HCT116 (cell line): ENCODE measurements around the gene CACNA2D3. TPM values are rescaled to one million over a fixed set of nuclear protein-coding genes. Genes with fewer than 3 reads are reported as not detected.

ENCODE experiments used
- ATAC-seq: fragments of 200-7000 bp; cut with Tn5 transposase; 2 replicates; pipeline ENCODE4 v1.9.1; 2020; ENCODE audit warnings: mild to moderate bottlenecking, moderate library complexity
- BruUV-seq: library from RNA; stranded (reverse); fragments of 400-500 nt; replicated peaks from 2 replicates; lab custom pipeline; 2021; lab: Mats Ljungman, UMichigan
- CTCF ChIA-PET: fragments of 300-600 bp; sonication (Branson Sonifier 250); formaldehyde crosslinking; loops from one replicate; lab custom pipeline; 2021; ENCODE audit warnings: antibody characterized with exemption; lab: Charles Lee
- POLR2A ChIA-PET: fragments of 300-600, 350-600 bp; sonication (Branson Sonifier 250); formaldehyde crosslinking; loops from one replicate; lab custom pipeline; 2021; ENCODE audit warnings: antibody characterized with exemption; lab: Charles Lee
- RAD21 ChIA-PET, 2 experiments: fragments of 300-600 bp; sonication (Branson Sonifier 250); formaldehyde crosslinking; loops; one replicate each; lab custom pipeline; 2023; ENCODE audit warnings: low total read pairs in 2 of 2; ENCODE audit not compliant: uncharacterized antibody in 2 of 2, unreplicated experiment in 2 of 2, low non-redundant PET in 1 of 2; lab: Charles Lee
- DNase-seq: peaks from one replicate; pipeline ENCODE4 v3.0.0-alpha.2; 2010; ENCODE audit warnings: low read depth, low spot score
- H2AFZ ChIP-seq: fragments of 200-600 bp; shearing (Covaris generic), sonication (generic); 2 replicates; pipeline ENCODE4 v1.6.1; 2017; ENCODE audit warnings: low read depth, mixed run types, mixed read lengths, antibody characterized with exemption, low read length; ENCODE audit not compliant: poor library complexity, severe bottlenecking
- H3K27ac ChIP-seq: 2 replicates; pipeline ENCODE4 v1.5.1; 2012; ENCODE audit warnings: low read depth, low read length
- H3K27me3 ChIP-seq: fragments of 200-600 bp; sonication (generic); 2 replicates; pipeline ENCODE4 v1.6.1; 2016; ENCODE audit warnings: mixed run types, low read length, mixed read lengths; ENCODE audit not compliant: insufficient read depth
- H3K36me3 ChIP-seq, 2 experiments: fragments of 200-500 bp in 1 of 2; fragments of 200-600 bp in 1 of 2; sonication (Bioruptor generic) in 1 of 2; sonication (generic) in 1 of 2; 2 replicates each; pipeline versions ENCODE4 v1.5.1 to v1.6.1; 2014 to 2016; ENCODE audit warnings: low read length in 2 of 2, inconsistent platforms in 1 of 2, mixed read lengths in 1 of 2, mixed run types in 1 of 2; ENCODE audit not compliant: insufficient read depth in 2 of 2, control insufficient read depth in 1 of 2
- H3K4me1 ChIP-seq, 2 experiments: fragments of 200-600 bp in 1 of 2; sonication (generic) in 1 of 2; 2 replicates each; pipeline versions ENCODE4 v1.5.1 to v1.6.1; 2012 to 2017; ENCODE audit warnings: low read length in 2 of 2, inconsistent platforms in 1 of 2, mild to moderate bottlenecking in 1 of 2, mixed read lengths in 1 of 2, mixed run types in 1 of 2, moderate library complexity in 1 of 2; ENCODE audit not compliant: insufficient read depth in 2 of 2, control insufficient read depth in 1 of 2
- H3K4me2 ChIP-seq: fragments of 200-600 bp; sonication (generic); 2 replicates; pipeline ENCODE4 v1.6.1; 2017; ENCODE audit warnings: mixed run types, low read length, mixed read lengths
- H3K4me3 ChIP-seq, 2 experiments: fragments of 200-600 bp in 1 of 2; sonication (generic) in 1 of 2; replicated peaks in 1 of 2; 2 replicates each; pipeline ENCODE4 v1.5.1; 2011 to 2016; ENCODE audit warnings: low read length in 2 of 2, control low read depth in 1 of 2, low read depth in 1 of 2, mild to moderate bottlenecking in 1 of 2, mixed read lengths in 1 of 2, mixed run types in 1 of 2
- H3K79me2 ChIP-seq: fragments of 200-600 bp; sonication (generic); 2 replicates; pipeline ENCODE4 v1.6.1; 2017; ENCODE audit warnings: mild to moderate bottlenecking, mixed run types, low read length, moderate library complexity, mixed read lengths; ENCODE audit not compliant: insufficient read depth
- H3K9ac ChIP-seq: fragments of 200-600 bp; sonication (generic); 2 replicates; pipeline ENCODE4 v1.6.1; 2016; ENCODE audit warnings: low read length, mixed read lengths
- H3K9me2 ChIP-seq: fragments of 200-600 bp; sonication (generic), shearing (Covaris generic); 2 replicates; pipeline ENCODE4 v1.6.1; 2017; ENCODE audit warnings: mixed run types, mild to moderate bottlenecking, moderate library complexity; ENCODE audit not compliant: insufficient read depth
- H3K9me3 ChIP-seq, 2 experiments: fragments of 200-500 bp in 1 of 2; fragments of 200-600 bp in 1 of 2; sonication (Bioruptor generic) in 1 of 2; sonication (generic) in 1 of 2; 2 replicates each; pipeline ENCODE4 v1.6.1; 2014 to 2017; ENCODE audit warnings: low read length in 2 of 2, mixed read lengths in 2 of 2, inconsistent platforms in 1 of 2, low read depth in 1 of 2, mild to moderate bottlenecking in 1 of 2, mixed run types in 1 of 2, moderate library complexity in 1 of 2; ENCODE audit not compliant: control insufficient read depth in 1 of 2, insufficient read depth in 1 of 2
- H4K20me1 ChIP-seq: fragments of 200-600 bp; sonication (generic), shearing (Covaris generic); 2 replicates; pipeline ENCODE4 v1.6.1; 2017; ENCODE audit warnings: mixed run types, mild to moderate bottlenecking, moderate library complexity; ENCODE audit not compliant: insufficient read depth
- CEBPB ChIP-seq: IDR thresholded peaks from 2 replicates; pipeline ENCODE4 v1.6.1; 2012; ENCODE audit warnings: low read depth
- ELF1 ChIP-seq: IDR thresholded peaks from 2 replicates; pipeline ENCODE4 v1.6.1; 2012; ENCODE audit warnings: low read depth, borderline replicate concordance
- EZH2 ChIP-seq: fragments of 200-600 bp; sonication (generic); IDR thresholded peaks from 2 replicates; pipeline ENCODE4 v1.6.1; 2017; ENCODE audit warnings: antibody characterized with exemption, mixed run types
- EZH2phosphoT487 ChIP-seq: fragments of 200-600 bp; IDR thresholded peaks from 2 replicates; pipeline ENCODE4 v1.6.1; 2018; ENCODE audit warnings: antibody characterized with exemption, borderline replicate concordance
- FOSL1 ChIP-seq: IDR thresholded peaks from 2 replicates; pipeline ENCODE4 v1.6.1; 2012; ENCODE audit warnings: low read depth
- JUND ChIP-seq: IDR thresholded peaks from 2 replicates; pipeline ENCODE4 v1.6.1; 2012
- POLR2A ChIP-seq: IDR thresholded peaks from 2 replicates; pipeline ENCODE4 v1.7.0; 2011; ENCODE audit warnings: borderline replicate concordance; ENCODE audit not compliant: insufficient read depth, insufficient read length; ENCODE audit errors: extremely low read depth
- POLR2AphosphoS5 ChIP-seq: IDR thresholded peaks from 2 replicates; pipeline ENCODE4 v1.6.1; 2011; ENCODE audit warnings: mild to moderate bottlenecking, low read depth, low read length, moderate library complexity
- RAD21 ChIP-seq: IDR thresholded peaks from 2 replicates; pipeline ENCODE4 v1.6.1; 2012; ENCODE audit warnings: low read depth, mild to moderate bottlenecking
- SIN3A ChIP-seq: IDR thresholded peaks from 2 replicates; pipeline ENCODE4 v1.6.1; 2012; ENCODE audit warnings: low read depth
- SP1 ChIP-seq: IDR thresholded peaks from 2 replicates; pipeline ENCODE4 v1.6.1; 2012; ENCODE audit warnings: low read depth
- SRF ChIP-seq: IDR thresholded peaks from 2 replicates; pipeline ENCODE4 v1.6.1; 2012; ENCODE audit warnings: low read depth
- TCF7L2 ChIP-seq: IDR thresholded peaks from 2 replicates; pipeline ENCODE4 v1.7.0; 2011; ENCODE audit warnings: borderline replicate concordance, inconsistent platforms; ENCODE audit not compliant: insufficient read depth, insufficient read length; ENCODE audit errors: extremely low read depth
- YY1 ChIP-seq: IDR thresholded peaks from 2 replicates; pipeline ENCODE4 v1.6.1; 2011; ENCODE audit warnings: low read length, low read depth, moderate library complexity, mild to moderate bottlenecking; ENCODE audit not compliant: insufficient replicate concordance; ENCODE audit errors: extremely low read depth
- ZBTB33 ChIP-seq: IDR thresholded peaks from 2 replicates; pipeline ENCODE4 v1.6.1; 2011; ENCODE audit warnings: mild to moderate bottlenecking, low read length, moderate library complexity; ENCODE audit not compliant: insufficient replicate concordance; ENCODE audit errors: extremely low read depth
- ZFX ChIP-seq: fragments of 450-650 bp; IDR thresholded peaks from 2 replicates; pipeline ENCODE4 v1.6.1; 2017
- ZNF274 ChIP-seq: fragments of 200-500 bp; sonication (Bioruptor generic); IDR thresholded peaks from 2 replicates; pipeline ENCODE4 v1.6.1; 2014; ENCODE audit warnings: mild to moderate bottlenecking, low read depth, low read length, inconsistent platforms
- intact Hi-C: fragments of 100-400 bp; cut with micrococcal nuclease; formaldehyde crosslinking; loops from 2 replicates; pipeline ENCODE4 v1.10.0; 2022
- total RNA-seq: library from RNA; stranded (reverse); gene quantifications from one replicate; pipeline ENCODE4 v1.2.1, GENCODE V29; 2021; ENCODE audit not compliant: unreplicated experiment
- TF ChIP-seq, protein P1 (sequence below): IDR thresholded peaks from 2 replicates; pipeline ENCODE4 v1.6.1; 2012
- TF ChIP-seq, protein P2 (sequence below): IDR thresholded peaks from 2 replicates; pipeline ENCODE4 v1.6.1; 2012
- TF ChIP-seq, protein P3 (sequence below): IDR thresholded peaks from 2 replicates; pipeline ENCODE4 v1.6.1; 2012; ENCODE audit warnings: low read depth

The CACNA2D3 gene
- total RNA-seq, 1 experiment from 2014 or later, result 0.20 TPM

GRCh38 chr3:54520060-54520459 lies 397.7 kb downstream of the CACNA2D3 start:
- H3K27me3 ChIP-seq, result no peaks in the 10 kb centered on the region
- H3K9me3 ChIP-seq, result no peaks in the 10 kb centered on the region; a peak in 1 of 4 replicates
- no peak overlapping the region for H3K4me3 ChIP-seq
- H3K4me1 ChIP-seq, result no peaks in the 10 kb centered on the region
- POLR2A ChIA-PET, result no interaction called here
- no TSS peak for BruUV-seq
- RAD21 ChIA-PET, result no interaction called here
- TF ChIP-seq ELF1, result no peak
- no peak for TF ChIP-seq ZNF274
- TF ChIP-seq, protein P1, sequence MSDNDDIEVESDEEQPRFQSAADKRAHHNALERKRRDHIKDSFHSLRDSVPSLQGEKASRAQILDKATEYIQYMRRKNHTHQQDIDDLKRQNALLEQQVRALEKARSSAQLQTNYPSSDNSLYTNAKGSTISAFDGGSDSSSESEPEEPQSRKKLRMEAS, result no peak
- TF ChIP-seq SRF, result no peak
- TF ChIP-seq EZH2phosphoT487, result no peak
- no peak for TF ChIP-seq FOSL1
- TF ChIP-seq EZH2, result no peak
- no peak for TF ChIP-seq CEBPB
- no peak for TF ChIP-seq SIN3A
- TF ChIP-seq, protein P2, sequence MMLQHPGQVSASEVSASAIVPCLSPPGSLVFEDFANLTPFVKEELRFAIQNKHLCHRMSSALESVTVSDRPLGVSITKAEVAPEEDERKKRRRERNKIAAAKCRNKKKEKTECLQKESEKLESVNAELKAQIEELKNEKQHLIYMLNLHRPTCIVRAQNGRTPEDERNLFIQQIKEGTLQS, result no peak
- TF ChIP-seq JUND, result no peak
- TF ChIP-seq, protein P3, sequence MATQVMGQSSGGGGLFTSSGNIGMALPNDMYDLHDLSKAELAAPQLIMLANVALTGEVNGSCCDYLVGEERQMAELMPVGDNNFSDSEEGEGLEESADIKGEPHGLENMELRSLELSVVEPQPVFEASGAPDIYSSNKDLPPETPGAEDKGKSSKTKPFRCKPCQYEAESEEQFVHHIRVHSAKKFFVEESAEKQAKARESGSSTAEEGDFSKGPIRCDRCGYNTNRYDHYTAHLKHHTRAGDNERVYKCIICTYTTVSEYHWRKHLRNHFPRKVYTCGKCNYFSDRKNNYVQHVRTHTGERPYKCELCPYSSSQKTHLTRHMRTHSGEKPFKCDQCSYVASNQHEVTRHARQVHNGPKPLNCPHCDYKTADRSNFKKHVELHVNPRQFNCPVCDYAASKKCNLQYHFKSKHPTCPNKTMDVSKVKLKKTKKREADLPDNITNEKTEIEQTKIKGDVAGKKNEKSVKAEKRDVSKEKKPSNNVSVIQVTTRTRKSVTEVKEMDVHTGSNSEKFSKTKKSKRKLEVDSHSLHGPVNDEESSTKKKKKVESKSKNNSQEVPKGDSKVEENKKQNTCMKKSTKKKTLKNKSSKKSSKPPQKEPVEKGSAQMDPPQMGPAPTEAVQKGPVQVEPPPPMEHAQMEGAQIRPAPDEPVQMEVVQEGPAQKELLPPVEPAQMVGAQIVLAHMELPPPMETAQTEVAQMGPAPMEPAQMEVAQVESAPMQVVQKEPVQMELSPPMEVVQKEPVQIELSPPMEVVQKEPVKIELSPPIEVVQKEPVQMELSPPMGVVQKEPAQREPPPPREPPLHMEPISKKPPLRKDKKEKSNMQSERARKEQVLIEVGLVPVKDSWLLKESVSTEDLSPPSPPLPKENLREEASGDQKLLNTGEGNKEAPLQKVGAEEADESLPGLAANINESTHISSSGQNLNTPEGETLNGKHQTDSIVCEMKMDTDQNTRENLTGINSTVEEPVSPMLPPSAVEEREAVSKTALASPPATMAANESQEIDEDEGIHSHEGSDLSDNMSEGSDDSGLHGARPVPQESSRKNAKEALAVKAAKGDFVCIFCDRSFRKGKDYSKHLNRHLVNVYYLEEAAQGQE, result no peak
- no peak for TF ChIP-seq YY1
- TF ChIP-seq ZBTB33, result no peak
- TF ChIP-seq ZFX, result no peak
- TF ChIP-seq SP1, result no peak
- TF ChIP-seq TCF7L2, result no peak
- TF ChIP-seq POLR2A, result no peak
- TF ChIP-seq POLR2AphosphoS5, result no peak
- no peak for TF ChIP-seq RAD21
- intact Hi-C loops, result no loop called here
- no peak overlapping the region for H3K27ac ChIP-seq
- DNase-seq, result no peak
- H4K20me1 ChIP-seq, result no peaks in the 10 kb centered on the region
- no peaks in the 10 kb centered on the region for H3K36me3 ChIP-seq
- ATAC-seq, result no peak
- CTCF ChIA-PET, result no interaction called here
- H3K4me2 ChIP-seq, result no peak overlapping the region
- no peaks in the 10 kb centered on the region for H3K79me2 ChIP-seq
- no peak overlapping the region for H3K9ac ChIP-seq
- no peak overlapping the region for H2AFZ ChIP-seq
- no peaks in the 10 kb centered on the region for H3K9me2 ChIP-seq
